Measurements from ENCODE around the gene CACNG6.
"Not testable (repeated sequence)": the region's sequence is repeated elsewhere in the genome, so short reads cannot be mapped to it uniquely, and the experiment has no call there.

The CACNG6 gene

GRCh38 chr19:54002495-54003315 lies 11.3 kb downstream of the CACNG6 start:
- DNase-seq (ENCODE audit: low spot score), result no peak

GRCh38 chr19:54009440-54009839 lies 18.0 kb downstream of the CACNG6 start:
- no peak for DNase-seq (ENCODE audit: low spot score)

GRCh38 chr19:54010474-54010873 lies 19.0 kb downstream of the CACNG6 start:
- no peak for DNase-seq (ENCODE audit: low spot score)

GRCh38 chr19:54011507-54012211 lies 20.2 kb downstream of the CACNG6 start:
- no peak for DNase-seq (ENCODE audit: low spot score)

- DNase-seq (ENCODE audit: low spot score), result no peak
Observed at GRCh38 chr19:54013866-54014265, 22.4 kb downstream of the CACNG6 start.

- DNase-seq (ENCODE audit: low spot score), result no peak
Observed at GRCh38 chr19:54014920-54015560, 23.6 kb downstream of the CACNG6 start.

- DNase-seq (ENCODE audit: low spot score), result no peak
Observed at GRCh38 chr19:54017261-54017660, 25.8 kb downstream of the CACNG6 start.

- no peak for DNase-seq (ENCODE audit: low spot score)
Observed at GRCh38 chr19:54021363-54021762, 29.9 kb downstream of the CACNG6 start.

- DNase-seq (ENCODE audit: low spot score), result no peak
Observed at GRCh38 chr19:54021932-54022331, 30.5 kb downstream of the CACNG6 start.

GRCh38 chr19:54023191-54023590 lies 31.8 kb downstream of the CACNG6 start:
- no peak for DNase-seq (ENCODE audit: low spot score)

- DNase-seq (ENCODE audit: low spot score), result no peak
Observed at GRCh38 chr19:54024660-54025059, 33.2 kb downstream of the CACNG6 start.

GRCh38 chr19:54026656-54027055 lies 35.2 kb downstream of the CACNG6 start:
- DNase-seq (ENCODE audit: low spot score), result no peak

GRCh38 chr19:54029301-54029700 lies 37.9 kb downstream of the CACNG6 start:
- DNase-seq (ENCODE audit: low spot score), result no peak

- no peak for DNase-seq (ENCODE audit: low spot score)
Observed at GRCh38 chr19:54029930-54030490, 38.6 kb downstream of the CACNG6 start.

- DNase-seq (ENCODE audit: low spot score), result no peak
Observed at GRCh38 chr19:54030895-54031586, 39.6 kb downstream of the CACNG6 start.

- no peak for DNase-seq (ENCODE audit: low spot score)
Observed at GRCh38 chr19:54035215-54036178, 44.1 kb downstream of the CACNG6 start.

GRCh38 chr19:54036542-54036941 lies 45.1 kb downstream of the CACNG6 start:
- not testable (repeated sequence) for DNase-seq (ENCODE audit: low spot score)

- no peak for DNase-seq (ENCODE audit: low spot score)
Observed at GRCh38 chr19:54040003-54040402, 48.6 kb downstream of the CACNG6 start.

GRCh38 chr19:54041969-54042606 lies 50.7 kb downstream of the CACNG6 start:
- DNase-seq (ENCODE audit: low spot score), result no peak

GRCh38 chr19:54042989-54043388 lies 51.6 kb downstream of the CACNG6 start:
- no peak for DNase-seq (ENCODE audit: low spot score)

Data from left forelimb (tissue), 1 donor.